Measurements from ENCODE around the gene NDUFS4.

NDUFS4 gene

GRCh38 chr5:53554444-53554843 lies 6.0 kb upstream of the NDUFS4 start:
- in situ Hi-C loops (cut with MboI; ENCODE audit: low pct_unique_long_range_greater_than_20kb, low sequenced_read_pairs, unreplicated experiment) = no loop called here
- no peak for TF ChIP-seq CTCF (IDR thresholded peaks at IDR 0.05; ENCODE audit: extremely low read depth, insufficient read depth, missing control alignments)
- DNase-seq (ENCODE audit: low spot score) = no peak

GRCh38 chr5:53555160-53555559 lies 5.3 kb upstream of the NDUFS4 start:
- DNase-seq (ENCODE audit: low spot score) = no peak
- in situ Hi-C loops (cut with MboI; ENCODE audit: low pct_unique_long_range_greater_than_20kb, low sequenced_read_pairs, unreplicated experiment) = no loop called here
- TF ChIP-seq CTCF (IDR thresholded peaks at IDR 0.05; ENCODE audit: extremely low read depth, insufficient read depth, missing control alignments) = no peak

GRCh38 chr5:53556001-53556400 lies 4.4 kb upstream of the NDUFS4 start:
- no peak for DNase-seq (ENCODE audit: low spot score)
- no peak for TF ChIP-seq CTCF (IDR thresholded peaks at IDR 0.05; ENCODE audit: extremely low read depth, insufficient read depth, missing control alignments)
- in situ Hi-C loops (cut with MboI; ENCODE audit: low pct_unique_long_range_greater_than_20kb, low sequenced_read_pairs, unreplicated experiment) = no loop called here

- in situ Hi-C loops (cut with MboI; ENCODE audit: low pct_unique_long_range_greater_than_20kb, low sequenced_read_pairs, unreplicated experiment) = no loop called here
- no peak for TF ChIP-seq CTCF (IDR thresholded peaks at IDR 0.05; ENCODE audit: extremely low read depth, insufficient read depth, missing control alignments)
- no peak for DNase-seq (ENCODE audit: low spot score)
Measured at GRCh38 chr5:53557386-53557785, 3.1 kb upstream of the NDUFS4 start.

GRCh38 chr5:53558966-53559365 lies 1.5 kb upstream of the NDUFS4 start:
- TF ChIP-seq CTCF (IDR thresholded peaks at IDR 0.05; ENCODE audit: extremely low read depth, insufficient read depth, missing control alignments) = no peak
- in situ Hi-C loops (cut with MboI; ENCODE audit: low pct_unique_long_range_greater_than_20kb, low sequenced_read_pairs, unreplicated experiment) = no loop called here

GRCh38 chr5:53560028-53560427 lies 411 bp upstream of the NDUFS4 start:
- no peak for DNase-seq (ENCODE audit: low spot score)
- in situ Hi-C loops (cut with MboI; ENCODE audit: low pct_unique_long_range_greater_than_20kb, low sequenced_read_pairs, unreplicated experiment) = no loop called here
- no peak for TF ChIP-seq CTCF (IDR thresholded peaks at IDR 0.05; ENCODE audit: extremely low read depth, insufficient read depth, missing control alignments)

More at GRCh38 chr5:53558966-53559365, 1.5 kb upstream of the NDUFS4 start:
- no peak for DNase-seq (ENCODE audit: low spot score)

- TF ChIP-seq CTCF (IDR thresholded peaks at IDR 0.05; ENCODE audit: extremely low read depth, insufficient read depth, missing control alignments) = no peak
- DNase-seq (ENCODE audit: low spot score) = no peak
- in situ Hi-C loops (cut with MboI; ENCODE audit: low pct_unique_long_range_greater_than_20kb, low sequenced_read_pairs, unreplicated experiment) = no loop called here
Measured at GRCh38 chr5:53568401-53568800, 8.0 kb downstream of the NDUFS4 start.
